Measurements from ENCODE around the gene RNF227. TPM values are rescaled to one million over a fixed set of nuclear protein-coding genes. Genes with fewer than 3 reads are reported as not detected.
A peak's percentile ranks its signal among the peaks of the same experiment; 100 is the strongest.

Gene RNF227
- total and polyA plus RNA-seq, 4 donors = 0.17 to 1.4 (median 0.32) TPM

GRCh38 chr17:7888184-7888920 is 27.7 kb downstream of the RNF227 start, which contains the start of gene CHD3:
CHD3 (plus strand) TSS chr17:7888789; CDS start chr17:7889001, 212 bp downstream.
- H3K27ac ChIP-seq (ENCODE audit: low read depth in 1 of 2, low read length in 2 of 2) = peak within 1 kb of the TSS; percentile 72 to 89
- H3K9ac ChIP-seq (ENCODE audit: low read depth in 1 of 2, low read length in 2 of 2) = peak within 1 kb of the TSS; percentile 10 to 78
- TF ChIP-seq NR2F2 (IDR thresholded peaks at IDR 0.05) = peak; percentile 44
- TF ChIP-seq JUND (IDR thresholded peaks at IDR 0.05) = no peak
- TF ChIP-seq SP1 (IDR thresholded peaks at IDR 0.05) = peak; percentile 25
- 67% methylated on average over 18 of the region's 18 CpGs for WGBS
- H3K4me1 ChIP-seq (ENCODE audit: control insufficient read depth in 4 of 4, insufficient read depth in 4 of 4, low read length in 3 of 4) = peaks cover 9 to 46% (median 42%) of the 10 kb centered on the region in 4 donors
- DNase-seq (ENCODE audit: low spot score) = no peak
- H3K36me3 ChIP-seq (ENCODE audit: control insufficient read depth in 4 of 4, insufficient read depth in 3 of 4, low read depth in 1 of 4, low read length in 3 of 4) = no peaks in the 10 kb centered on the region
- H3K27me3 ChIP-seq (ENCODE audit: control insufficient read depth in 4 of 4, insufficient read depth in 4 of 4, low read length in 3 of 4) = no peaks in the 10 kb centered on the region
- peak within 1 kb of the TSS; percentile 32 to 59 (median 44) for H3K4me3 ChIP-seq (ENCODE audit: low read depth in 1 of 3, low read length in 3 of 3)
- no peaks in the 10 kb centered on the region for H3K9me3 ChIP-seq (ENCODE audit: control insufficient read depth in 4 of 4, low read length in 3 of 4)

GRCh38 chr17:7887482-7888183 is 28.5 kb downstream of the RNF227 start:
- peak; percentile 81 for DNase-seq (ENCODE audit: low spot score)
- Histone ChIP-seq H3K4me3 (ENCODE audit: low read depth in 1 of 3, low read length in 3 of 3) (peak overlapping the region; percentile 29 to 59 (median 32)), H3K27me3 (ENCODE audit: control insufficient read depth in 4 of 4, insufficient read depth in 4 of 4, low read length in 3 of 4) (no peaks in the 10 kb centered on the region), H3K9me3 (ENCODE audit: control insufficient read depth in 4 of 4, low read length in 3 of 4) (no peaks in the 10 kb centered on the region), H3K27ac (ENCODE audit: low read depth in 1 of 2, low read length in 2 of 2) (peak overlapping the region; percentile 72 to 89), H3K36me3 (ENCODE audit: control insufficient read depth in 4 of 4, insufficient read depth in 3 of 4, low read depth in 1 of 4, low read length in 3 of 4) (no peaks in the 10 kb centered on the region), H3K4me1 (ENCODE audit: control insufficient read depth in 4 of 4, insufficient read depth in 4 of 4, low read length in 3 of 4) (peaks cover 9 to 46% (median 42%) of the 10 kb centered on the region in 4 donors), H3K9ac (ENCODE audit: low read depth in 1 of 2, low read length in 2 of 2) (peak overlapping the region in 1 of 2 donors; percentile 78)
- 1% methylated on average over 35 of the region's 35 CpGs for WGBS
- TF ChIP-seq YY1 (IDR thresholded peaks at IDR 0.05) = peak; percentile 59
- peak; percentile 84 for TF ChIP-seq SP1 (IDR thresholded peaks at IDR 0.05)
- TF ChIP-seq HNF4A (conservative IDR thresholded peaks at IDR 0.05) = peak in 1 of 2 donors; percentile 80
- no peak for TF ChIP-seq ZBTB33 (IDR thresholded peaks at IDR 0.05)
- TF ChIP-seq JUND (IDR thresholded peaks at IDR 0.05) = peak in 1 of 2 donors; percentile 35
- TF ChIP-seq RAD21 (IDR thresholded peaks at IDR 0.05) = no peak
- peak; percentile 73 to 81 for TF ChIP-seq RXRA (IDR thresholded peaks at IDR 0.05)
- no peak for TF ChIP-seq HNF4G (IDR thresholded peaks at IDR 0.05)
- peak; percentile 46 for TF ChIP-seq REST (IDR thresholded peaks at IDR 0.05)

Data from liver (tissue), 9 donors.